ENCODE data around the gene SLC41A1.

Gene SLC41A1

DNA sequence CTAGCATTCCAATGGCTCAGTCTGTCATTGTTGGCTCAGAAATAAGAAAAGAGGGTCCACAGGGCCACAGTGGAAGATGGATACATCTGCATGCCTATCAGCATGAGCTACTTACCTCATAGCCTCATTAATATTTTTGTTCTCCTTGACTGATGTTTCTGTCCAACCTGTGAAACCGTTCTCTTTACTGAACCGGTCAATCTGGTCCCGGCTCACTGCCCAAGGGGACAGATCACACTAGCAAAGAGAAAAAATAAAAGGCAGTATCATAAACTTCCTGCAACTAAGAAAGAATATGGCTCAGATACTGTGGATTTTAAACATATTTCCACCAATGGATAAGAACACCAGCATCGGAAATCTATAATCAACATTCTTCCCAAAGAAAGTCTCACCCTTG lies 42.4 kb downstream of the SLC41A1 start:
- in situ Hi-C loops (cut with MboI; ENCODE audit: low pct_unique_long_range_greater_than_20kb, low sequenced_read_pairs): no loop called here
- no peak for DNase-seq

- no peak for DNase-seq
- in situ Hi-C loops (cut with MboI; ENCODE audit: low pct_unique_long_range_greater_than_20kb, low sequenced_read_pairs): no loop called here
Observed at GRCh38 chr1:205769641-205770365, 43.2 kb downstream of the SLC41A1 start.

GRCh38 chr1:205767248-205767647 lies 45.8 kb downstream of the SLC41A1 start:
- in situ Hi-C loops (cut with MboI; ENCODE audit: low pct_unique_long_range_greater_than_20kb, low sequenced_read_pairs): no loop called here
- no peak for DNase-seq

DNA sequence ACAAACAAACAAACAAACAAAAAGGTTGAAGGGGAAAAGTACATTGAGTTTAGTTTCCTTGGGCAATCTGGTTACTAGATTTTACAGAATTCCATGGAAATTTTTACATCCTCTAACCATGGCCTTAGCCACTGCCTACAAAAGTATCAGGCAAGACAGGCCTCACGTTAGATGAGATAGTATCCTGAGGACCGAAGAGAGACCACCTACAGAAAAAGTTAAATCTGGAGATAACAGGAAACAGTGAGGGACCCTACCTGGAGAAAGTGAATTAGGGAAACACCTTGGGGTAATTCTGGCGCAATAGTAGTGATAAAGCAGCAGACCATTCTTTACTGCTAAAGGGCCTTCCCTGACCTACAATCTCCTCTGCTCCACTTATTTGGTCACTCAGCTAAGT lies 46.4 kb downstream of the SLC41A1 start:
- no peak for DNase-seq
- in situ Hi-C loops (cut with MboI; ENCODE audit: low pct_unique_long_range_greater_than_20kb, low sequenced_read_pairs): no loop called here

- in situ Hi-C loops (cut with MboI; ENCODE audit: low pct_unique_long_range_greater_than_20kb, low sequenced_read_pairs): no loop called here
- DNase-seq: no peak
Observed at GRCh38 chr1:205766038-205766437, 47.0 kb downstream of the SLC41A1 start.

- DNase-seq: no peak
- in situ Hi-C loops (cut with MboI; ENCODE audit: low pct_unique_long_range_greater_than_20kb, low sequenced_read_pairs): no loop called here
Observed at GRCh38 chr1:205764578-205764977, 48.4 kb downstream of the SLC41A1 start.

DNA sequence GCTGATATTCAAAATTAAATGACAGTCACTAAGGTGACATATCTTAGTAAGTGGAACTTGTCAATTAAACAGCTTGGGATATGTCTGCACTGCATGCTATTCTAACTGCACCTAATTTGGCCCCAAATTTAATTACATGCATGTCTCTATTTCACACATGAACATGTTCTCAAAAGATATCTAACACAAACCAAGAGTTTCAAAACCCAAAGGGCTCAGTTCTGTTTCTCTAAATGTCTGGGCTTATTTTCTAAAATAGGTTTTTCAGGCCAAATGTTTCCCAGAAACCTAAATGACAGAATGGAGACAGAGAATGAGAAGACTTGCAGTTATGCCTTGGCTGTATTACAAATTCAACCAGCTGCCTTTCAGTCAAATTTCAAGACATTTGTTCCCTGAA lies 49.0 kb downstream of the SLC41A1 start:
- no peak for DNase-seq
- in situ Hi-C loops (cut with MboI; ENCODE audit: low pct_unique_long_range_greater_than_20kb, low sequenced_read_pairs): no loop called here

DNA sequence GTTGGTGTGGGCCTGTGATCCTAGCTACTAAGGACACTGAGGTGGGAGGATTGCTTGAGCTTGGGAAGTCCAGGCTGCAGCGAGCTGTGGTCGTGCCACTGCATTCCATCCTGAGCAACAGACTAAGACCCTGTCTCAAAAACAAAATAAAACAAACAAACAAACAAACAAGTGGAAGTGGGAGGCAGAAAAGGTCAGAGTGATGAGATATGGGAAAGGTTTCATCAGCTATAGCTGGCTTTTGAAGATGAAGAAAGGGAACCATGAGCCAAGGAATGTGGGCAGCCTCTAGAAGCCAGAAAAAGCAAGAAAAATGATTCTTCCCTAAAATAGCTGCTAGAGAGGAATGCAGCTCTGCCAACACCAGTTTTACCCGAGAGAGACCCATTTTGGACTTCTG lies 52.4 kb downstream of the SLC41A1 start:
- DNase-seq: no peak
- in situ Hi-C loops (cut with MboI; ENCODE audit: low pct_unique_long_range_greater_than_20kb, low sequenced_read_pairs): no loop called here

DNA sequence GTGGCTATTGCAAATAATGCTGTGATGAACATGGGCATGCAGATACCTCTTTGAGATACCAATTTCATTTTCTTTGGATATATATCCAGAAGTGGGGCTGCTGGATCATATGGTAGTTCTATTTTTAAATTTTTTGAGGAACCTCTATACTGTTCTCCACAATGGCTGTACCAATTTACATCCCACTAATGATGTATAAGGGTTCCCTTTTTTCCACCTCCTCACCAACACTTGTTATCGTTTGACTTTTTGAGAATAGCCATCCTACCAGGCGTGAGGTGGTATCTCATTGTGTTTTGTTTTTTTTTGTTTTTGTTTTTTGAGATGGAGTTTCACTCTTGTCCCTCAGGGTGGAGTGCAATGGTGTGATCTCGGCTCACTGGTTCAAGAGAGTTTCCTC lies 56.4 kb downstream of the SLC41A1 start:
- in situ Hi-C loops (cut with MboI; ENCODE audit: low pct_unique_long_range_greater_than_20kb, low sequenced_read_pairs): no loop called here
- DNase-seq: no peak

DNA sequence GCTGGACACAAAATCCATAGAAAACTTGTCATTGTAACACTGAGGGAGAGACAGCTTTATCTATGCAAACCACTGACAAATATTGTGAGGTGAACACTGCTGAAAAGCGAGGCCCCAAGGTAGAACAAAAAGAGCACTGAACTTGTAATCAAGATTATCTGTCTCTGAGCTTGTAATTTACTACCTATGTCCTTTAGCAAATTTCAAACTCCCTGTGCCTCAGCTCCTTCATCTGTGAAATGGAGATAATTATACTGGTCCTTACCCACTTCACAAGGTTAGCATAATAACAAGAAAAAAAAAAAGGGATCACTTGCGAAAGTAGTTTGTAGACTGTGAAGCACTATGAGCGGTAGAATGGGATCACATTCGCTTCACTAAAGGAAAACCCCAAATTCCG lies 58.1 kb downstream of the SLC41A1 start:
- no peak for DNase-seq
- in situ Hi-C loops (cut with MboI; ENCODE audit: low pct_unique_long_range_greater_than_20kb, low sequenced_read_pairs): no loop called here

DNA sequence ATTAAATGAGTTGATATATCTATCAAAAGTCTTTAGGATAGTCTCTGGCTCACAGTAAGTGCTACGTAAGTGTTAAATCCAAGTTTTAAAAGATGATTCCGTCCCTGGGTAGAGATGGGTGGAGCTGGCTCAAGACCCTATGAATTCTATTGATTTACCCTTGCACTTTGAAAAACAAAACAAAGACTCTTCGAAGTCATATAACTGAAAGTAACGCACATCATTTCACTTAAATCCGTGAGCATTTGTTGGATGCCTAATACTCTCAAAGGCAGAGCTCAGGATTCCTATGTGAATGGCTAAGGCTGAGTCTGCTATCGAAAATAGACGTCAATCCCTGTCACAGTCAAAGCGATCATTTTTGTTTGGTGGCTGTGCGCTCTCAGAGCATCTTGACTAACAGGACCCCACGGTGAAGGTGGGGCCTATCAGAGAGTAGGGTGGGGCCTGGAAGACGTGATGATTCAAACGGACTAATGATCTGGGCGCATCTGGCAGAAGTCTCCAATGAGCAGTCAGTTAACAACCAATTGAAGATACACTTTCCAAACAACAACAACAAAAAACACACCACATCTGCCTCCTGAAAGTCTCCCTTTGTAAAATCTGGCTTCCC lies 61.9 kb downstream of the SLC41A1 start:
- peak; percentile 64 for DNase-seq
- in situ Hi-C loops (cut with MboI; ENCODE audit: low pct_unique_long_range_greater_than_20kb, low sequenced_read_pairs): no loop called here

DNA sequence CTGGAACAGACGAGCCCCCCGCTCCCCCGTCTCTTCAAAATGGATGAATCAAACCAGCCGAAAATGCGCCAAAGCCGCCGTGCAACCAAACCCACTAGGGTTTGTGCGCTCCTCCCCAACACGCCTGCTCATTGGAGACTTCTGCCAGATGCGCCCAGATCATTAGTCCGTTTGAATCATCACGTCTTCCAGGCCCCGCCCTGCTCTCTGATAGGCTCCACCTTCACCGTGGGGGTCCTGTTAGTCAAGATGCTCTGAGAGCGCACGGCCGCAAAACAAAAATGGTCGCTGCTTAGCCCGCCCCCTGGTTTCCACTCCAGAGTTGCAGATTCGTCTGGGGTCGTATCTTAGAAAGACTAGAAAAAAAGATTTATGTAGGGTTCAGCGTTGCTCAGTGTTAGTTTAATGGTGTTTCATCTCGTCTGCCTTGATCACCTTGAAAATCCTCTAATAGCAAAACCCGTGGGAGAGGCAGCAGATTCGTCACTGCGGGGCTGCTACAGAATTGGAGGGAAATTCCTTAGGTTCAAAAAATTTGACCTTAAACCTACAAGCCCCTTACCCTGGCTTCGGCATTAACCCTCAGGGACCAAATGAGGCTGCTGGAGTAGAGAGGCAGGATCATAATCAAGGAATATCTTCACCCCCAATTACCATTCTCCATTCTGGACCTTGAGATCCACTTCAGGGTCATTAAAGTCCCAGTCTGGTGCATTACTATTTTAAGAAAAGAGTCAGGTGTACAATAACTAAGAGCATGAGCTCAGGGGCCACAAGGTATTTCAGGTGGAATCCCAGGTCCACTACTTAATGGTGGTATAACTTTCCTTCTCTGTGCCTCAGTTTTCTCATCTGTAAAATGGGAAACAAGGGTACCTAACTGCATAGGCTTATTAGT lies 62.6 kb downstream of the SLC41A1 start, which contains the start of gene NUCKS1:
Gene NUCKS1, minus strand, starts transcription at position 45 of the 898 bp plus-strand sequence. CDS start 209 bp downstream, outside the sequence.
- peak; percentile 99 for DNase-seq
- in situ Hi-C loops (cut with MboI; ENCODE audit: low pct_unique_long_range_greater_than_20kb, low sequenced_read_pairs): no loop called here

- peak; percentile 97 for DNase-seq
- in situ Hi-C loops (cut with MboI; ENCODE audit: low pct_unique_long_range_greater_than_20kb, low sequenced_read_pairs): no loop called here
Observed at GRCh38 chr1:205749234-205750137, 63.5 kb downstream of the SLC41A1 start.

DNA sequence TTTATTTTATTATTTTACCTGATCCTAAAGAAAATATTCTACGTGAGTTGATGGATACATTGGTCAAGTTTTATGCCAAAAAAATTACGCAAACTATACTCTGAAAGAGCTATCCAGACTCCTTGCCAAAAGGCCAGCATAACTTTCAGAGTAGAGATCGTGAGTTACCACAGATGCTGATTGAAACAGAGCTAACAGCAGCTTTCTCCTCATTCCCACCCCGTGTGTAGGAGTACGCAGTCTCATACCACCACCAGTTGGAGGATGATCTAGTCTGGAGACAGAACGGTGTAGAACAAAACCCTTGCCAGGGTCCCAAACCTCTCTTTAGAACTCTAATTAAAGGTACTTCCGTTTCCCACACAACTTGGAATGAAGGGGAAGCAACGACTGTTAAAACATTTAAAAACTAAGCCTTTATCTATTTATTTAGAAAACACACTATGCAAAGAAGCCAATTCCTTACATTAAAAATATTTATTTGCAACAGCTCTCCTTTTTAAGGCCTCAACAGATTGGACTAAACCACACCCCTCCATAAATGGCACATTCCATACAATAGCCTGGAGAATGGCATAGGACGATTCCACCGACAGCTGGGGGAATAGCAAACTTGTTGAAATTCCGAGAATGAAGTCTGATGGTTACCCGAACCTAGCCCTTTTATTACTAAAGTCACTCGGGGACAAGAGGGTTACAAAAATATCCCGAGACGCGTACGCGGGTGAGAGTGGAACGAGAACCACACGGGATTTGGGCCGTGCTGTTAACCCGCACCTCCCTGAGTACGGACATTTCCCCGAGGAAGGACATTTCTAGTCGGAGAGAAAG lies 64.4 kb downstream of the SLC41A1 start:
- peak; percentile 77 for DNase-seq
- in situ Hi-C loops (cut with MboI; ENCODE audit: low pct_unique_long_range_greater_than_20kb, low sequenced_read_pairs): no loop called here

DNA sequence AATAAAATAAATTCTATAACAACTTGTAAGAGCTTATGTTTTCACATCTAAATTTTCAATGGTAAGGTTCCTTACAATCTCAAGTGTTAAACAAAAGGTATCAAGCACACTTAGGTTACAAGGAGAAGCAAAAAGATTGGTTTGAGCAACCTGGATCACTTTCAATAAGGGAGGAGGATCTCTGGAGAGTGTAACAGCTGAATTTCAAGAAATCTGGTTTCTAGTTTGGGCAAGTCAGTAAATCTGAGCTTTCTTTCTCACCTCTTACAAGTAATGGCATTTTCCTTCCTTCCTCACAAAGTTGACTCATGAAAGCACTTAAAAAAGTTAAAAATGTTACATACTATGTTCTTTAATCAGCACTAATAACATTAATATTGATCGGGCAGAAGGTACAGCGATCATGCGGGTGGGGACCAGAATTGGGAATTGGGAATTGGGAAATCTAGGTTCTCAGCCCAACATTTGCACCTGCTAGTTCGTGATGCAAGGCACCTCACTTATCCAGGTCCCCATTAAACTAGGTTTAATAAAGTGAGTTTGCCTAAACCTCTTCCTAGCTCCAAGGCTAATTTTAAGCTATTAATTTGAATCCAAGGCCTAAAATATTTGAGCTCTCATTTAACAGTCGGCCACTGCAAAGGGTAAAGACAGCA lies 66.1 kb downstream of the SLC41A1 start:
- DNase-seq: no peak
- in situ Hi-C loops (cut with MboI; ENCODE audit: low pct_unique_long_range_greater_than_20kb, low sequenced_read_pairs): no loop called here

DNA sequence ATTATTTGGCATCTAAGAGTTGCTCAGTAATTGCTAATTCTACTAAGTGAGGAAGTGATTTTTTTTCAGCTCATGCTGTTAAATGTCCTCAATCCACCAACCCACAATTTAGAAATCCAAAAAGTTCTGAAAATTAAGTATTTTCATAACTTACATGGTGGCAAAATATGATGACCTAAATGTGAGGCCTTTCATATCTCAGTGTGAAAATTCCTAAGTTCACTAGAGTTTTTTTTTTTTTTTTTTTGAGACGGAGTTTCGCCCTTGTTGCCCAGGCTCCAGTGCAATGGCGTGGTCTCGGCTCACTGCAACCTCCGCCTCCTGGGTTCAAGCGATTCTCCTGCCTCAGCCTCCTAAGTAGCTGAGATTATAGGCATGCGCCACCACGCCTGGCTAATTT lies 68.6 kb downstream of the SLC41A1 start:
- in situ Hi-C loops (cut with MboI; ENCODE audit: low pct_unique_long_range_greater_than_20kb, low sequenced_read_pairs): no loop called here

DNA sequence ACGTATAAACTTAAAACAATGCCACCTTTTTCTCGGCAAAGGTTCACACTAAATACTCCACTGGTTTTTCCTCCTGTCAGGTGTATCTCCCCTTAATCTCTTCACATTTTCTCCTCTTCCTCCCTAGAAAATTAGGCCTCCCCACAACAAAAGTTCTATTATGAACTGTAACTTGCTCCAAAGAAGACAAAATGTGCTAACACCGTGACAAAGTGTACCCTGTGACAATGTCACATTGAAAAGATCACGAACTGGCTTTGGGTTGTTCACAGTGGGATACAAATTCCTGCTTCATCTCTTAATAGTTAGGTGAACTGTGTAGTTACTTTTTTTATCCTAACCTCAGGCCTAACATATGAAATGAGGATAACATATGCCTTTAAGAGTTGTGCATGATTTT lies 69.0 kb downstream of the SLC41A1 start:
- no peak for DNase-seq
- in situ Hi-C loops (cut with MboI; ENCODE audit: low pct_unique_long_range_greater_than_20kb, low sequenced_read_pairs): no loop called here

More for the DNA sequence above, 68.6 kb downstream of the SLC41A1 start:
- DNase-seq: no peak

DNA sequence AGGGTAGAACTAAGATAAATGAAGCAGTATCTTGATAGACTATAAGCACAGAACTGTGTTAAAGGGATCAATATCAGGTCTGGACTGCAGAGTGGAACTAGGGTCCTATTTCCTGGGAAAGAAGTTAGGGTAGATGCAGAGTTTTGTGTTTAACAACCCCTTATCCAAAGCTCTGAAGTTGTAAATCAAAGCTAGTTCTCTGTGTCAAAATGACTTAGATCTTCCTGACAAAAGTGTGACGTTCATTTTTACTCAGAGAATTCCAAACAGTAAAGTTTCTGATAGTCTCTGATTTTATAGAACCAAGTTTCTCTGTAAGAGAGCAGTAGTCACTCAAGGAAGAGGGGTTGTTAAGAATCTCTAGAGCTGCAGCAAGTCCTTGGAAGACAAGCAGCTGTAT lies 71.3 kb downstream of the SLC41A1 start:
- in situ Hi-C loops (cut with MboI; ENCODE audit: low pct_unique_long_range_greater_than_20kb, low sequenced_read_pairs): no loop called here

More for the DNA sequence above, 71.3 kb downstream of the SLC41A1 start:
- no peak for DNase-seq

All from KBM-7 (cell line).